Measurements from ENCODE around the gene PCCA. TPM values are rescaled to one million over a fixed set of nuclear protein-coding genes. Genes with fewer than 3 reads are reported as not detected.

The PCCA gene
- total RNA-seq, 1 experiment from 2014 or later, result 52.8 TPM

DNA sequence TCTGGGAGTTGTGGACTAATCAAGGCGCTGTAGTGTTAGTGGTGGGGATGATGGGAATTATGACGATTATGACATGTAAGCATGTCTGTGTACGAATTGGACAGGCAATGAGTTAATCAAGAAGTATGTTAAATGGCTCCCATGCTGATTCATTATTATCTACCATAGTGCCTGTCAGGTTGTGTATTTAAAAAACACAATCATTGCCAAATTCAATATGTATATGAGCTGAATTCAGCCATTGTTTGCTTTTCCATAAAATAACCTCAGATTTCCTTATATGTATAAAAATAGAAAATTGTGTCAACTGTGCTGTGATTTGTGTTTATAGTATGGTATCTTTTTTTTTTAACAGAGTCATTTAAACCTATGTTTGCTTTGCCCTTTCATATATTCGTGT, 37.1 kb downstream of the PCCA start:
- no peak for TF ChIP-seq NFE2L1 (CRISPR knock-in tag; IDR thresholded peaks at IDR 0.05)
- POLR2A ChIA-PET, result no interaction called here

DNA sequence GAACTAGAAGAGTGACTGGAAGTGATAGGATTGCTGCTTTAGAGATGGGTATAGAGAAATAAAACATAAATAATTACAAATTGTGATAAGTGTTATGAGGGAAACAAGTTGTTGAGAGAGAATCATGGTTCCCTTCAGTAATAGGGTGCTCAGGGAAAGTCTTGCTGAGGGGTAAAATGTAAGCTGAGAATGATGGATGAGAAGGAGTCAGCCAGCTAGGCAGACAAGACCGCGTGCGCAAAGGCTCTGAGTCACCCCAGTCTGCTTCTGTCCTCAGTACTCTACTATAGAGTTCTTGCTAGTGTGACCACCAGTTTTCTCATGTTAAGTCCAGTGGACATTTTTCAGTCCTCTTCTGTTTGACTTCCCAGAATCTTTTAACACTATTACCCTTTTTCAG, 39.5 kb downstream of the PCCA start:
- POLR2A ChIA-PET, result no interaction called here
- TF ChIP-seq, protein P1, sequence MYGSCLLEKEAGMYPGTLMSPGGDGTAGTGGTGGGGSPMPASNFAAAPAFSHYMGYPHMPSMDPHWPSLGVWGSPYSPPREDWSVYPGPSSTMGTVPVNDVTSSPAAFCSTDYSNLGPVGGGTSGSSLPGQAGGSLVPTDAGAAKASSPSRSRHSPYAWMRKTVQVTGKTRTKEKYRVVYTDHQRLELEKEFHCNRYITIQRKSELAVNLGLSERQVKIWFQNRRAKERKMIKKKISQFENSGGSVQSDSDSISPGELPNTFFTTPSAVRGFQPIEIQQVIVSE (CRISPR knock-in tag; IDR thresholded peaks at IDR 0.05; ENCODE audit: borderline replicate concordance), result no peak
- TF ChIP-seq, protein P2, sequence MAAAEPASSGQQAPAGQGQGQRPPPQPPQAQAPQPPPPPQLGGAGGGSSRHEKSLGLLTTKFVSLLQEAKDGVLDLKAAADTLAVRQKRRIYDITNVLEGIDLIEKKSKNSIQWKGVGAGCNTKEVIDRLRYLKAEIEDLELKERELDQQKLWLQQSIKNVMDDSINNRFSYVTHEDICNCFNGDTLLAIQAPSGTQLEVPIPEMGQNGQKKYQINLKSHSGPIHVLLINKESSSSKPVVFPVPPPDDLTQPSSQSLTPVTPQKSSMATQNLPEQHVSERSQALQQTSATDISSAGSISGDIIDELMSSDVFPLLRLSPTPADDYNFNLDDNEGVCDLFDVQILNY (CRISPR knock-in tag; IDR thresholded peaks at IDR 0.05), result no peak
- TF ChIP-seq, protein P3, sequence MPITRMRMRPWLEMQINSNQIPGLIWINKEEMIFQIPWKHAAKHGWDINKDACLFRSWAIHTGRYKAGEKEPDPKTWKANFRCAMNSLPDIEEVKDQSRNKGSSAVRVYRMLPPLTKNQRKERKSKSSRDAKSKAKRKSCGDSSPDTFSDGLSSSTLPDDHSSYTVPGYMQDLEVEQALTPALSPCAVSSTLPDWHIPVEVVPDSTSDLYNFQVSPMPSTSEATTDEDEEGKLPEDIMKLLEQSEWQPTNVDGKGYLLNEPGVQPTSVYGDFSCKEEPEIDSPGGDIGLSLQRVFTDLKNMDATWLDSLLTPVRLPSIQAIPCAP (CRISPR knock-in tag; IDR thresholded peaks at IDR 0.05), result no peak
- no peak for TF ChIP-seq ETV6 (CRISPR knock-in tag; IDR thresholded peaks at IDR 0.05)
- no peak for TF ChIP-seq KAT7 (CRISPR knock-in tag; IDR thresholded peaks at IDR 0.05; ENCODE audit: borderline replicate concordance)
- no peak for TF ChIP-seq NFATC4 (CRISPR knock-in tag; IDR thresholded peaks at IDR 0.05)
- TF ChIP-seq TEAD1 (CRISPR knock-in tag; IDR thresholded peaks at IDR 0.05), result no peak
- TF ChIP-seq SP1 (CRISPR knock-in tag; conservative IDR thresholded peaks at IDR 0.05), result no peak
- TF ChIP-seq ESRRA (CRISPR knock-in tag; IDR thresholded peaks at IDR 0.05; ENCODE audit: borderline replicate concordance), result no peak
- TF ChIP-seq IRF2 (CRISPR knock-in tag; IDR thresholded peaks at IDR 0.05; ENCODE audit: borderline replicate concordance, low read depth), result no peak
- no peak for TF ChIP-seq OVOL2 (CRISPR knock-in tag; IDR thresholded peaks at IDR 0.05; ENCODE audit: borderline replicate concordance)
- TF ChIP-seq ZNF138 (CRISPR knock-in tag; conservative IDR thresholded peaks at IDR 0.05), result no peak
- TF ChIP-seq, protein P4, sequence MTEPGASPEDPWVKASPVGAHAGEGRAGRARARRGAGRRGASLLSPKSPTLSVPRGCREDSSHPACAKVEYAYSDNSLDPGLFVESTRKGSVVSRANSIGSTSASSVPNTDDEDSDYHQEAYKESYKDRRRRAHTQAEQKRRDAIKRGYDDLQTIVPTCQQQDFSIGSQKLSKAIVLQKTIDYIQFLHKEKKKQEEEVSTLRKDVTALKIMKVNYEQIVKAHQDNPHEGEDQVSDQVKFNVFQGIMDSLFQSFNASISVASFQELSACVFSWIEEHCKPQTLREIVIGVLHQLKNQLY (CRISPR knock-in tag; IDR thresholded peaks at IDR 0.05), result no peak
- Mint-ChIP-seq H3K4me3 (no peak overlapping the region), H3K36me3 (no peaks in the 10 kb centered on the region), H3K4me1 (peaks cover 47% of the 10 kb centered on the region), H3K27me3 (ENCODE audit: low read depth) (no peaks in the 10 kb centered on the region), H3K27ac (peak overlapping the region; percentile 66; the same call in 1 of the 2 replicates), H3K9me3 (no peaks in the 10 kb centered on the region)
- ATAC-seq (no peak), DNase-seq (ENCODE audit: low spot score) (no peak)
- CTCF ChIA-PET, result no interaction called here

More for the DNA sequence above, 37.1 kb downstream of the PCCA start:
- no peak for ATAC-seq
- peaks cover 14% of the 10 kb centered on the region for H3K36me3 Mint-ChIP-seq
- H3K27ac Mint-ChIP-seq, result no peak overlapping the region
- H3K9me3 Mint-ChIP-seq, result peaks cover 8% of the 10 kb centered on the region
- H3K4me3 Mint-ChIP-seq, result no peak overlapping the region
- CTCF ChIA-PET, result no interaction called here
- H3K4me1 Mint-ChIP-seq, result peaks cover 33% of the 10 kb centered on the region
- no peaks in the 10 kb centered on the region for H3K27me3 Mint-ChIP-seq (ENCODE audit: low read depth)
- DNase-seq (ENCODE audit: low spot score), result no peak

DNA sequence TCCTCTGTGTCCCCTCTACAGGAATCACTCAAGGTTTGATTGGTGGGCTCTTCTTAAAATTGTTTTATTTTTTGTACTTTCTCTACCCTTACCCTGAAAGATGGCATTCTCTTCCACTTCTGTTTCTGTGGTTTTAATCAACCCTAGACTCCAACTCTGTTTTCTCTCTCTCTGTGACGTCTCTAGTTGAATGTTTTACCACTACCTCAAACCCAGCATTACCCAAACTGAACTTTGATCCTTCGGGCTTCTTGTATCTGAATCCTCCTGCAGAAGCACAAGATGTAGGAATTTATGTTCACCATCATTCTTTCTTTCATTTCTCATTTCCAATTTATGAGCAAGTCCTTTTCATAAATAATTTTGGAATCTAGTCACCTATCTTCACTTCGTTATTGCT, 39.9 kb downstream of the PCCA start:
- ChIA-PET POLR2A (no interaction called here), CTCF (no interaction called here)
- Mint-ChIP-seq H3K9me3 (no peaks in the 10 kb centered on the region), H3K4me1 (peaks cover 47% of the 10 kb centered on the region), H3K4me3 (no peak overlapping the region), H3K27me3 (ENCODE audit: low read depth) (no peaks in the 10 kb centered on the region), H3K36me3 (0 out of 2 replicates have a peak, but pooled peaks cover under 1% of the 10 kb centered on the region), H3K27ac (peak overlapping the region; percentile 66)
- DNase-seq (ENCODE audit: low spot score) (no peak), ATAC-seq (no peak)
- TF ChIP-seq TP53 (CRISPR knock-in tag; IDR thresholded peaks at IDR 0.05) (no peak), CBFB (CRISPR knock-in tag; IDR thresholded peaks at IDR 0.05; ENCODE audit: low read depth) (no peak), ELF4 (CRISPR knock-in tag; IDR thresholded peaks at IDR 0.05; ENCODE audit: low read depth) (no peak), GABPB1 (CRISPR knock-in tag; IDR thresholded peaks at IDR 0.05) (no peak), ZNF263 (CRISPR knock-in tag; IDR thresholded peaks at IDR 0.05; ENCODE audit: low read depth) (no peak), TCF7 (CRISPR knock-in tag; IDR thresholded peaks at IDR 0.05; ENCODE audit: low read depth) (no peak), NFE2L1 (CRISPR knock-in tag; IDR thresholded peaks at IDR 0.05) (no peak), JUN (CRISPR knock-in tag; IDR thresholded peaks at IDR 0.05) (no peak), MYBL2 (CRISPR knock-in tag; IDR thresholded peaks at IDR 0.05) (no peak)
- TF ChIP-seq, protein P5, sequence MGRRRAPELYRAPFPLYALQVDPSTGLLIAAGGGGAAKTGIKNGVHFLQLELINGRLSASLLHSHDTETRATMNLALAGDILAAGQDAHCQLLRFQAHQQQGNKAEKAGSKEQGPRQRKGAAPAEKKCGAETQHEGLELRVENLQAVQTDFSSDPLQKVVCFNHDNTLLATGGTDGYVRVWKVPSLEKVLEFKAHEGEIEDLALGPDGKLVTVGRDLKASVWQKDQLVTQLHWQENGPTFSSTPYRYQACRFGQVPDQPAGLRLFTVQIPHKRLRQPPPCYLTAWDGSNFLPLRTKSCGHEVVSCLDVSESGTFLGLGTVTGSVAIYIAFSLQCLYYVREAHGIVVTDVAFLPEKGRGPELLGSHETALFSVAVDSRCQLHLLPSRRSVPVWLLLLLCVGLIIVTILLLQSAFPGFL (CRISPR knock-in tag; IDR thresholded peaks at IDR 0.05; ENCODE audit: borderline replicate concordance), result no peak
- TF ChIP-seq, protein P6, sequence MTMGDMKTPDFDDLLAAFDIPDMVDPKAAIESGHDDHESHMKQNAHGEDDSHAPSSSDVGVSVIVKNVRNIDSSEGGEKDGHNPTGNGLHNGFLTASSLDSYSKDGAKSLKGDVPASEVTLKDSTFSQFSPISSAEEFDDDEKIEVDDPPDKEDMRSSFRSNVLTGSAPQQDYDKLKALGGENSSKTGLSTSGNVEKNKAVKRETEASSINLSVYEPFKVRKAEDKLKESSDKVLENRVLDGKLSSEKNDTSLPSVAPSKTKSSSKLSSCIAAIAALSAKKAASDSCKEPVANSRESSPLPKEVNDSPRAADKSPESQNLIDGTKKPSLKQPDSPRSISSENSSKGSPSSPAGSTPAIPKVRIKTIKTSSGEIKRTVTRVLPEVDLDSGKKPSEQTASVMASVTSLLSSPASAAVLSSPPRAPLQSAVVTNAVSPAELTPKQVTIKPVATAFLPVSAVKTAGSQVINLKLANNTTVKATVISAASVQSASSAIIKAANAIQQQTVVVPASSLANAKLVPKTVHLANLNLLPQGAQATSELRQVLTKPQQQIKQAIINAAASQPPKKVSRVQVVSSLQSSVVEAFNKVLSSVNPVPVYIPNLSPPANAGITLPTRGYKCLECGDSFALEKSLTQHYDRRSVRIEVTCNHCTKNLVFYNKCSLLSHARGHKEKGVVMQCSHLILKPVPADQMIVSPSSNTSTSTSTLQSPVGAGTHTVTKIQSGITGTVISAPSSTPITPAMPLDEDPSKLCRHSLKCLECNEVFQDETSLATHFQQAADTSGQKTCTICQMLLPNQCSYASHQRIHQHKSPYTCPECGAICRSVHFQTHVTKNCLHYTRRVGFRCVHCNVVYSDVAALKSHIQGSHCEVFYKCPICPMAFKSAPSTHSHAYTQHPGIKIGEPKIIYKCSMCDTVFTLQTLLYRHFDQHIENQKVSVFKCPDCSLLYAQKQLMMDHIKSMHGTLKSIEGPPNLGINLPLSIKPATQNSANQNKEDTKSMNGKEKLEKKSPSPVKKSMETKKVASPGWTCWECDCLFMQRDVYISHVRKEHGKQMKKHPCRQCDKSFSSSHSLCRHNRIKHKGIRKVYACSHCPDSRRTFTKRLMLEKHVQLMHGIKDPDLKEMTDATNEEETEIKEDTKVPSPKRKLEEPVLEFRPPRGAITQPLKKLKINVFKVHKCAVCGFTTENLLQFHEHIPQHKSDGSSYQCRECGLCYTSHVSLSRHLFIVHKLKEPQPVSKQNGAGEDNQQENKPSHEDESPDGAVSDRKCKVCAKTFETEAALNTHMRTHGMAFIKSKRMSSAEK (CRISPR knock-in tag; IDR thresholded peaks at IDR 0.05; ENCODE audit: borderline replicate concordance), result no peak
- TF ChIP-seq, protein P1 (CRISPR knock-in tag; IDR thresholded peaks at IDR 0.05; ENCODE audit: borderline replicate concordance), result no peak
